Inferior parietal cortex (tissue), 1 donor: Measurements from ENCODE around the gene SEMA4B.
"Not testable (repeated sequence)": the region's sequence is repeated elsewhere in the genome, so short reads cannot be mapped to it uniquely, and the experiment has no call there.

Experiments used
- DNase-seq: peaks from one replicate; pipeline ENCODE4 v3.0.0-alpha.2; 2016; ENCODE audit errors: extremely low spot score

The SEMA4B gene, protein sequence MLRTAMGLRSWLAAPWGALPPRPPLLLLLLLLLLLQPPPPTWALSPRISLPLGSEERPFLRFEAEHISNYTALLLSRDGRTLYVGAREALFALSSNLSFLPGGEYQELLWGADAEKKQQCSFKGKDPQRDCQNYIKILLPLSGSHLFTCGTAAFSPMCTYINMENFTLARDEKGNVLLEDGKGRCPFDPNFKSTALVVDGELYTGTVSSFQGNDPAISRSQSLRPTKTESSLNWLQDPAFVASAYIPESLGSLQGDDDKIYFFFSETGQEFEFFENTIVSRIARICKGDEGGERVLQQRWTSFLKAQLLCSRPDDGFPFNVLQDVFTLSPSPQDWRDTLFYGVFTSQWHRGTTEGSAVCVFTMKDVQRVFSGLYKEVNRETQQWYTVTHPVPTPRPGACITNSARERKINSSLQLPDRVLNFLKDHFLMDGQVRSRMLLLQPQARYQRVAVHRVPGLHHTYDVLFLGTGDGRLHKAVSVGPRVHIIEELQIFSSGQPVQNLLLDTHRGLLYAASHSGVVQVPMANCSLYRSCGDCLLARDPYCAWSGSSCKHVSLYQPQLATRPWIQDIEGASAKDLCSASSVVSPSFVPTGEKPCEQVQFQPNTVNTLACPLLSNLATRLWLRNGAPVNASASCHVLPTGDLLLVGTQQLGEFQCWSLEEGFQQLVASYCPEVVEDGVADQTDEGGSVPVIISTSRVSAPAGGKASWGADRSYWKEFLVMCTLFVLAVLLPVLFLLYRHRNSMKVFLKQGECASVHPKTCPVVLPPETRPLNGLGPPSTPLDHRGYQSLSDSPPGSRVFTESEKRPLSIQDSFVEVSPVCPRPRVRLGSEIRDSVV

DNA sequence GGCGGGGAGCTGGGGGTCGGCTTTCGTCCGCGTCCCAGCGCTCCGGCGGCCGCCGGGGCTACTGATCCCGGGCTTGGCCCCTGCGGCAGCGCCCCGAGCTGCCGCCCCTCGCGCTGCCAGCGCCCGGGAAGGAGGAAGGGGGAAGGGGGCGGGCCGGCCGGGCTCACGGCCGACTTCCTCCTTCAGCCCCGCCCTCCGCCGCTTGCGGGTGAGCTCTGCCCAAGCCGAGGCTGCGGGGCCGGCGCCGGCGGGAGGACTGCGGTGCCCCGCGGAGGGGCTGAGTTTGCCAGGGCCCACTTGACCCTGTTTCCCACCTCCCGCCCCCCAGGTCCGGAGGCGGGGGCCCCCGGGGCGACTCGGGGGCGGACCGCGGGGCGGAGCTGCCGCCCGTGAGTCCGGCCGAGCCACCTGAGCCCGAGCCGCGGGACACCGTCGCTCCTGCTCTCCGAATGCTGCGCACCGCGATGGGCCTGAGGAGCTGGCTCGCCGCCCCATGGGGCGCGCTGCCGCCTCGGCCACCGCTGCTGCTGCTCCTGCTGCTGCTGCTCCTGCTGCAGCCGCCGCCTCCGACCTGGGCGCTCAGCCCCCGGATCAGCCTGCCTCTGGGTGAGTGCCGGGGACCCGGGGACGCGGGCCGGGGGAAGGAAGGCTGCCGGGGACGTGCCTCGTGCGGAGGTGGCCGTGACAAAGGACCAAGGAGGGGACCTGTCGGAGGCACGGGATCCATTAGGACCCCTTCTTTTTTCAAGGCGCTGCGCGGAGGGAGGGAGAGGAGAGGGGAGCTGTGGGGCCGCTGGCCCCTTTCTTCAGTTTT, at the start of gene SEMA4B:
TSS of gene SEMA4B (plus strand) at position 201 of the 814 bp plus-strand sequence. CDS start at position 450, 249 bp downstream.
- peak; percentile 58 for DNase-seq

DNA sequence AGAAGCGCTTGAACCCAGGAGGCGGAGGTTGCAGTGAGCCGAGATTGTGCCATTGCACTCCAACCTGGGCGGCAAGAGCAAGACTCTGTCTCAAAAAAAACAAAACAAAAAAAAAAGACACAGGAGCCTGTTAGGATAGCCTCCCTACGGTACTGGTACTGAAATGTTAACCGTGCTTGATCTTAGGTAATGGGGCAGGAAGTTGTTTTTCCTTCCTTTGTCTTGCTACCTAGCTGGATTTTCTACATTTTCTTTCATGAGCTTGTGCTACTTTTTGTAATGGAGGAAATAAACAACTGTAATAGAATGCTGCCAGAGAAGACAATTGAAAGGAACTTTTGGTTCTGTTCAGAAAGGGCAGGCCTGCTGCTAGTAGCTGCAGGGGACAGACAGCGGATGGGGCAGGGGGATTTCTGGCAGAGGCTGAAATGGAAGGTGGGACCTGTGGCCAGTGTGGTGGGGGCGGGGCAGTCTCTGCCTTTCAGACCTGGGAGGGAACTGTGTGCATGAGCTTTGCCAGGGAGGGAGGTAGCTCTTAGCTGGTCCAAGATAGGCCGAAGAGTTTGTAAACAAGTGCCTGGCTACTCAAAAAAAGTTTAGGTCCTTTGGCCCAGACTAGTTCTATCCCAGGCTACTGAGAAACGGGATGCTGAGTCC, 49.0 kb upstream of the SEMA4B start:
- DNase-seq, result no peak

DNA sequence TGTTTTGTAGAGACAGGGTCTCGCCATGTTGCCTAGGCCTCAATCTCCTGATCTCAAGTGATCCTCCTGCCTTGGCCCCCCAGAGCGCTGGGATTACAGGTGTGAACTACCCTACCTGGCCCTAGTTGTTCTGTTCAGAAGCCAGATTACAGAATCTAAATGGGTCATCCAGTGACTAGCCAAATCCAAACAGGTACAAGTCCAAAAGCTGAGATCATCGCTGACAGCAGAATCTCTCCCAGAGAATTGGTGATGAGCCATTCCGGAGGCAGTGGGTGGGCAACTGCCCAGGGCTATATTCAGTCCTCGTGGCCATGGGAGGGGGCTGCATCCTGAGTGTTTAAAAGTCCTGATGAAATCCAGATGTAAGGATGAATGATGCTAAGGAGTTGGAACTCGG, 47.5 kb upstream of the SEMA4B start:
- DNase-seq, result no peak

DNA sequence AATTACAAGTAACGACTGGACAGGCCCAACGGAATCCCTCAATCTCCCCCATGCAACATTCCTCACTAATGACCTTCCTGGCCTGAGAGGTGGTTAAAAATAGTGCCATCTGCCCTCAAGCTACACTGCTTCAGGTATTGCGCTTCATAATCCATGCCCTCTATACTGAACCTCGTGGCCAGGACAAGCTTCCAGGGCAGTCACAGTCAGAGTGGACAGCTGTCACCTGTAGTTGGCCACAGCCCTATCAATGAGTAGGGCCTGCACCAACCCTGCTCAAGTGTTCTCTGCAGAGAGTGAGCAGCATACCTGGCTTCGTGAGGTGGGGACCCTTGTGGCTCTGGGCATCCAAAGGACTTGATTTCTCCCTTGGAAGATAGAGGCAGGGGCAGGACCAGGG, 46.9 kb upstream of the SEMA4B start:
- no peak for DNase-seq

DNA sequence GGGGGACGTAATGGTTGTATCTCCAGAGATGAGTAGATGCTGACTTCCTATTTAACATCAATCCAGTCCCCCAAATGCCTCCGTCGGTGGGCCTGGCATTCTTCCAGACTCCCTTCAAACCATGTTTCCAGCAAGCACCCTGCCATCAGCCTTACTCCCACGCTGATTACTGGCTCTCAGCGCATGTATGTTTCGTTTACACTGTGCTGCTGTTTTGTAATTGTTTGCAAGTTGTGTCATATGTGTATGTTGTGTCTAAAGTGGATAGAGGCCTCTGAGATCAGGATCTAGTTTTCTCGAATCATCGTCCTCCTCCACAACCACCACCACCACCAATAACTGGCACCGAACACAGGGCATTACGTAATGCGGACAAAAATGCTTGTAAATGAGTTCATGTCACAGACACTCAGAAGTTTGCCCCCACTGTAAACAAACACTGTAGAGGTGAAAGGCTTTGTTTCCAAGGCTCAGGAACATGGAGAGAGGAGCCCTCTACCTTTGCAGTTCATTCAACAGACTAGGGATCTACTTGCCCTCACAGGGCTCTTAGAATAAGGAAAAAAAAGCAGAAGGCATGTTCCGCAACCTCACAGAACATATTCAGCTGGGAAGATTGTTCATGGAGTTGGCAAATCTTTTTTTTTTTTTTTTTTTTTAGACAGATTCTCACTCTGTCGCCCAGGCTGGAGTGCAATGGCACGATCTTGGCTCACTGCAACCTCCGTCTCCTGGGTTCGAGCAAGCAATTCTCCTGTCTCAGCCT, 46.1 kb upstream of the SEMA4B start:
- no peak for DNase-seq

DNA sequence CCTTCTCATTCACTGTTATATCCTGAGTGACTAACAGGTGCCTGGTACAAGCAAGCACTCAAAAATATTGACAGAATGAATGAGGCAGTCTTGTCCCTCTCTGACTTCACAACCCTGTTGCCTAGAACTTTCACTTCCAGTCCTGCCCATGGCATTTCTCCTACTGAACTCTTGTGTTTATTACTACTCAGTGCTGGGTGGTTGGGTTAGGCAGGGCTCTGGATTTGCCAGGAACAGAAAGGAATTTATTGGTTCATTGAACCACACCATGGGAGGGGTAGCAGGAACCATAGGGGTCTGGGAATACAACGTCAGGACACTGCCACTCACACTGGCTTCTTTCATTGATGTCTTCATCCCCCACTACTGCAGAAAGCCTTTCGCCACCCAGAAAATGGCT, 41.9 kb upstream of the SEMA4B start:
- no peak for DNase-seq

DNA sequence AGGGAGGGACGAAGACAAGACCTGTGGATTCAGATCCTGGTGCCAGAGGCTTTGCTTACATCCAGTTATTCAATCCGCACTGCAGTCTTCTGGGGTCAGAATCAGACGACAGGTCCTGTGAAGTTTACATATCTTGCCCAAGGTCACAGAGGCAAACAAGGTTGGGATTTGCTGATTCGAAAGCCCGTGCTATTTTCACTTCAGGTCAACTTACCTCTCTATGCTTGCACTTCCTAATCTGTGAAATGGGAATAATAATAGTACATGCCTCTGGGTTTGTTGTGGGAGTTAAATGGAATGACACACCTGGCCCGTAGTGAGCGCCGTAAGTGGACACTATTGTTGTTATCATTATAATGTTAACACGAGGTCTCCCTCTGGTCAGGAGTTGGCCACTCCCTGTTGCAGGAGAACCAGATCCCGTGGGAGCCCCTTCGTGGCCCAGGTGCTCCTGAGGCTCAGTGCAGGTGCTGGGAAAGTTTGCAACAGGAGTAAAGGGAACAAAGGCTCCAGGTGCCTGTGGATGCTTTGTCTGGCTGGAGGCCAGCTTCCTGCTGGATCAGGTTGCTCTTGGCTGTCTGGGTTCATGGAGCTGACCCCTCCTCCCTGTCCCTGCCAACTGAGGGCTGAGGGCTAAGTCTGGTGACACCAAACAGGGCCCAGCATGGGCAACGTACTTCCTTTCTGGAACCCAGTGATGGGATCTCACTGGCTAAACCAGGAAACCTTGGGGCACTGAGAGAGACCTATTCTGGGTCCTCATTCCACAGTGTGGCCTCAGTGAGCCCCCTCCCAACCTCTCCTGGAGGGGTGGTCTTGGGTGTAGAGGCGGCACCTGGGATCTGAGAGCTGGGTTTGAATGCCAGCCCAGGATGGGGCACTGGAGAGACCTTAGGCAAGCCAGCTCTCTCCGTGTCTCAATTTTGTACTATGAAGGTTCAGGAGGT, 40.1 kb upstream of the SEMA4B start:
- no peak for DNase-seq

DNA sequence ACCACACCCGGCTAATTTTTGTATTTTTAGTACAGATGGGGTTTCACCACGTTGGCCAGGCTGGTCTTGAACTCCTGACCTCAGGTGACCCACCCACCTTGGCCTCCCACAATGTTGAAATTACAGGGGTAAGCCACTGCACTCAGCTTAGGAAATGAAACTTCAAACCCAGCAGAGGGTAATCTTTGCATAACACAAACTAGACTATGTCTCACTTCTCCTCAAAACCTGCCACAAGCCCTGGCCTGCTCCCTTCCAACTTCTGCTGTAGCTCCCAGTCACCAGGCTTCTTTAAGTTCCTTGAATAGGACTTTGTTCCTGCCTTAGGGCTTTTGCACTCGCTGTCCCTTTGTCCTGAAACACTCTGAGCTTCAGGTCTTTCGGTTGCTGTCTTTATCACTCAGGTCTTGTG, 39.2 kb upstream of the SEMA4B start:
- DNase-seq, result no peak

DNA sequence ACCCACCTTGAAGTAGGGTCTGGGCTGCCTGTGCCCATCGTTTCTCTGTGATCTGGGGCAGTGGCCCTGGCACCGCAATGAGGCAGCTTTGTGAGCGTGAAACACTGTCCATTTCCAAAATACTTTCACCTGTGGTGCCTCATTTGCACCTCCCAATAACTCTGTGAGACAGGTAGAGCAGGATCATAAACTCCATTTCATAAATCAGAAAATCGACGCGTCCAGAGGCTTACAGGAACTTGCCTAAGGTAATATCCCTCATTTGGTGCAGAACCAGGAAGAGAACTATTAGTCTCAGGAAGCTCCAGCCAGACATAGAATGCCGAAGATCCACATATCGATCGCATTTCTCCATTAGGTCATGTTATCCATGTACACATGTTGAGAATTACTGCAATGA, 38.2 kb upstream of the SEMA4B start:
- DNase-seq, result no peak

DNA sequence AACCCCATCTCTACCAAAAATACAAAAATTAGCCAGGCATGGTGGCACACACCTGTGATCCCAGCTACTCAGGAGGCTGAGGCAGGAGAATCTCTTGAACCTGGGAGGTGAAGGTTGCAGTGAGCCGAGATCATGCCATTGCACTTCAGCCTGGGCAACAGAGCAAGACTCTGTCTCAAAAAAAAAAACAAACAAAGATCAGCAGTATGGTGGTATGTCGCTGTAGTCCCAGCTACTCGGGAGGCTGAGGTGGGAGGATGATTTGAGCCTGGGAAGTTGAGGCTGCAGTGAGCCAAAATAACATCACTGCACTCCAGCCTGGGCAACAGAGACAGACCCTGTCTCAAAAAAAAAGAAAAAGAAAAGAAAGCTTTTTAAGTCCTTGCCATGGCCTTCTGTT, 36.9 kb upstream of the SEMA4B start:
- not testable (repeated sequence) for DNase-seq

DNA sequence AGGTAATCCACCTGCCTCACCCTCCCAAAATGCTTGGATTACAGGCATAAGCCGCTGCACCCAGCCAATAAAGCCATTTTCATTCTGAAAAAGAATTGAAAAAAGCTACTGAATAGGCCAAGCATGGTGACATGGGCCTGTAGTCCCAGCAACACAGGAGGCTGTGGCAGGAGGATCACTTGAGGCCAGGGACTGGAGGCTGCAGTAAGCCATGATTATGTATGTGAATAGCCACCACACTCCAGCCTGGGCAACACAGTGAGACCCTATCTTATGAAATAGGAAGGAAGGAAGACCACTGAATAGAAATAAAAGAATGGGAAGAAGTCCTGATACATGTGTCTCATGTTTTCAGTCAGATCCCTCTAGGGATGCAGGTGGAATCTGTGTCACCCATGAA, 36.0 kb upstream of the SEMA4B start:
- DNase-seq, result no peak

DNA sequence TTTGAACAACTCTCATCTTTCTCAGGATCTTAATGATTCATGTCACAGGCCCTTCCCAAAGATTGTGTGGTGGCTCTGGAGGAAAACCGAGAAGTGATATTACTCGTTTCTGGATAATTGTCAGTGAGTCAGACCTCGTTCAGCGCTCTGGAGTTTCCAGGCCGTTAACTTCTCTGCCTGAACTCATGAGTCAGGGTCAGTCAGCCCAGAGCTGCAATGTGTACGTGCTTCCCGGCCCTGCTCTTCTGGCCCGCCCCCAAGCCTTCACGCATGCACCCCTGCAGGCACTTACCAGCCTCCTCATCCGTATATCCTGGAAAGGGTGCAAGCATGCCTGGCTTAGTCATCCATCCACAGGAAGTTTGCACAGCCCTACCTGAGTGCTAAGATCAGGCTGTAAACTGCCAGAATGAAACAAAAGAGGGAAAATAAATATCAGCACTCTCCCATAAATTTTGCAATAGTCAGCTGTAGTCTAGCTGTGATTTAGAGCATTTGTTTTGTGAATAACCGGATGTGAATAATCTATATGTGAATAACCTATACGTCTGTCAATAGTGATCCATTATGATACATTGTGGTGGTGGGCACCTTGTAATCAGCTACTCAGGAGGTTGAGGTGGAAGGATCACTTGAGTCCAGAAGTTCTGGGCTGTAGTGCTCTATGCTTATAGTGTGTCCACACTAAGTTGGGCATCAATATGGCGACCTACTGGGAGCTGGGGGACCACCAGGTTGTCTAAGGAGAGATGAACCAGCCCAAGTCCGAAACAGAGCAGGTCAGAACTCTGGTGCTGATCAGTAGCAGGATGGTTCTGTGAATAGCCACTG, 35.3 kb upstream of the SEMA4B start:
- DNase-seq, result no peak

DNA sequence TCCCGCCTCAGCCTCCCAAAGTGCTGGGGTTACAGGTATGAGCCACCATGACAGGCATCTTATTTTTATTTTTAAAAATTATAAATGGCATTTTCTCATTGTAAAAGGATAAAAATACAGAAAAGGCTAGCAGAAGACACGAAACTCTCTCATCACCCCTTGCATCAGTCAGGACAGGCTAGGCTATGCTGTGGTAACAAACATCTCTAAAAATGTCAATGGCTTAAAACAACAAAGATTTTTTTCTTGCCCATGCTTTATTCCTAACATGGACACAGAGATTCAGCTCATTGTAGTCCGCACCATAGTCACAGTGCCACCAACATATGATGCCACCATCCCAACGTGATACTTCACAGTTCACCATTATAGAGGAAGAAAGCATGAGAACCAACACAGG, 34.0 kb upstream of the SEMA4B start:
- no peak for DNase-seq

DNA sequence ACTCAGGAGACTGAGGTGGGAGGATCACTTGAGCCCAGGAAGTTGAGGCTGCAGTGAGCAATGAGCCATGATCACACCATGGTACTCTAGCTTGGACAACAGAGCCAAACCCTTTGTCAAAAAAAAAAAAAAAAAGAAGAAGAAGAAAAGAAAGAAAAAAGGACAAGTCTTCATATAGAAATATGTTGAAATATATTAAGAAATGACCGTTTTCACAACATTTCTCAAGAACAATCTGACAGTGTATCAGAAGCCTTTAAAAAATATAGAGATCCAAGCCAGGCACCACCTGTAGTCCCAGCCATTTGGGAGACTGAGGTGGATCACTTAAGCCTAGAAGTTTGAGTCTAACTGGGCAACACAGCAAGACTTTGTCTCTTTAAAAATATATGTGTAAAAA, 29.5 kb upstream of the SEMA4B start:
- no peak for DNase-seq

DNA sequence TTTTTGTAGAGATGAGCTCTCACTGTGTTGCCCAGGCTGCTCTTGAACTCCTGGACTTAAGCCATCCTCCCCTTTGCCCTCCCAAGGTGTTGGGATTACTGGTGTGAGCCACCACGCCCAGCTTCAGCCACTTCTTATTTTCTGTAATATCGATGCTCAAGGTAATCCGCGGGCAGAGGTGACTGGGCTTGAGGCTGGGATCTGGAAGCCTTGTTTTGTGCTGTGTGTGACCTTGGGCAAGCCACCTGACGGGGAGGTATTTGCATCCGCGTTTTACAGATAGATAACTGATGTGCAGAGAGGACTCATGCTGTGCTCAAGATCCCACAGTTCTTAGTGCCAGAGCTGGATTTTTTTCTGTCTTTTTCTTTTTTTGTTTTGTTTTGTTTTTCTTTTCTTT, 27.8 kb upstream of the SEMA4B start:
- DNase-seq, result no peak

DNA sequence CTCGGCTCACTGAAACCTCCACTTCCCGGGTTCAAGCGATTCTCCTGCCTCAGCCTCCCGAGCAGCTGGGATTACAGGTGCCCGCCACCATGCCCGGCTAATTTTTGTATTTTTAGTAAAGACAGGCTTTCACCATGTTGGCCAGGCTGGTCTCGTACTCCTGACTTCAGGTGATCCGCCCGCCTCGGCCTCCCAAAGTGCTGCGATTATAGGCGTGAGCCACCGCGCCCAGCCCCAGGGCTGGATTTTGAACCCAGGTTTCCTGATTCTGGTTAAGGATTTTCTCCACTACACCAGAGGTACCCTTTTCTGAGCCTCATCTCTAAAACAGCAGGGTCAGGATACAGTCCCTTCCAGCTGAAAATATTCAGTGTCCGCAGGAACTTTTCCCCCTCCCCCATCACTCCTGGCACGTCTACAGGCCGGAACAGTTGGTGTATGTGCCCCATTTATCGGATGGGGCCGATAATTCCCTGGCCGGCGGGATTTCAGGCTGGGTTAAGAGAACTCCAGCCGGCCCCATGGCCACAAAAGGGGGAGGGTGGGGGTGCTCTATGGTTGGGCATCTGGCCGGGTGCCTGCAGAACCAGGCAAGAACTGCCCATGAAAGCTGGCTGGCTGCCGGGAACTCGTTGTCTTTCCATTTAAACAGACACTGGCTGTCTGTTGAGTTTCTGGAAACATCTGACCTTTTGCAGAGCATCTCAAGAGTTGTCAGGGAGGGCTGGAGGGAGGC, 26.8 kb upstream of the SEMA4B start:
- DNase-seq, result peak; percentile 88

DNA sequence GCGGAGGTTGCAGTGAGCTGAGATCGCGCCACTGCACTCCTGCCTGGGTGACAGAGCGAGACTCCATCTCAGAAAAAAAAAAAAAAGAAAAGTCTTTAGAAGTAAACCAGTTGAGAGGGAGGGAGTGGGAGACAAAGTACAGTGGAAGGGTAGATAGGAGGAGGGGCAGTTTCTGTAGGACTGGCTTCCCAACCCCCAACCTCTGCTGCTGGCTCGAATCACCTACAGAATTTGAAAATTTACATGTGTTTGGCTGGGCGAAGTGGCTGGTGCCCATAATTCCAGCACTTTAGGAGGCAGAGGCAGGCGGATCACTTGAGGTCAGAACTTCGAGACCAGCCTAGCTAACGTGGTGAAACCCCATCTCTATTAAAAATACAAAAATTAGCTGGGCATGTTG, 24.1 kb upstream of the SEMA4B start:
- DNase-seq, result no peak
